GM12891 (cell line): ENCODE data around the gene HIPK1.

ENCODE experiments used
- DNase-seq: peaks from one replicate; pipeline ENCODE4 v3.0.0; 2011; ENCODE audit warnings: low spot score; ENCODE audit not compliant: insufficient read length
- FAIRE-seq: peaks from 2 replicates; lab custom pipeline; 2011; peaks lifted over from hg19 to GRCh38; lab: Jason Lieb, UNC
- PAX5 ChIP-seq: IDR thresholded peaks from 2 replicates; pipeline ENCODE4 v1.6.1; 2011; ENCODE audit warnings: low read length, moderate library complexity, mild to moderate bottlenecking; ENCODE audit not compliant: insufficient read depth, severe bottlenecking
- POLR2A ChIP-seq: IDR thresholded peaks from 2 replicates; pipeline ENCODE4 v1.6.1; 2011; ENCODE audit warnings: low read depth, low read length, control low read depth
- POLR2AphosphoS5 ChIP-seq: IDR thresholded peaks from 2 replicates; pipeline ENCODE4 v1.6.1; 2011; ENCODE audit warnings: low read depth, low read length, control low read depth
- POU2F2 ChIP-seq: IDR thresholded peaks from 2 replicates; pipeline ENCODE4 v1.6.1; 2011; ENCODE audit warnings: low read depth, mild to moderate bottlenecking, control low read depth, low read length, moderate library complexity
- SPI1 ChIP-seq: IDR thresholded peaks from 2 replicates; pipeline ENCODE4 v1.6.1; 2011; ENCODE audit warnings: low read depth, low read length, control low read depth
- TAF1 ChIP-seq: IDR thresholded peaks from 2 replicates; pipeline ENCODE4 v1.6.1; 2011; ENCODE audit warnings: low read depth, low read length, control low read depth

The HIPK1 gene

DNA sequence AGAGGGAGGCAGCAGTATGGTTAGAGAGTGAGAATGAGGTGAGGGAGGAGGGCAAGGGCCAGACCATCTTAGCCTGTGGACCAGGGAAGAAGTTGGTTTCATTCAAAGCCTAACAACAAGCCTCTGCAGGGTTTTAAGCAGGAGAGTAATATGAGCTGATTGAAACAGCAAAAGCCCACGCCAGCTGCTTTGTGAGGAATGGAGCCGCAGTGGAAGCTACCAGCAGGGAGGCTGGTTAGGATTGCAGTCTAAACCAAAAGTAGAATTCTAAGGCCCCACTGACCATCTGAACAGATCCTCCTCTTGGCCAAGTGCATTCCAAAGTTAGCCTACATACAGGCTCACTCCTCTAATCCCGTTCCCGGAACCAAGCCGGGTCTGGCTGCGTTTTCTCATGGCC, 94.9 kb downstream of the HIPK1 start:
- FAIRE-seq (no peak), DNase-seq (no peak)
- TF ChIP-seq TAF1, result no peak
- TF ChIP-seq POU2F2, result no peak
- no peak for TF ChIP-seq POLR2AphosphoS5
- no peak for TF ChIP-seq PAX5
- no peak for TF ChIP-seq POLR2A

DNA sequence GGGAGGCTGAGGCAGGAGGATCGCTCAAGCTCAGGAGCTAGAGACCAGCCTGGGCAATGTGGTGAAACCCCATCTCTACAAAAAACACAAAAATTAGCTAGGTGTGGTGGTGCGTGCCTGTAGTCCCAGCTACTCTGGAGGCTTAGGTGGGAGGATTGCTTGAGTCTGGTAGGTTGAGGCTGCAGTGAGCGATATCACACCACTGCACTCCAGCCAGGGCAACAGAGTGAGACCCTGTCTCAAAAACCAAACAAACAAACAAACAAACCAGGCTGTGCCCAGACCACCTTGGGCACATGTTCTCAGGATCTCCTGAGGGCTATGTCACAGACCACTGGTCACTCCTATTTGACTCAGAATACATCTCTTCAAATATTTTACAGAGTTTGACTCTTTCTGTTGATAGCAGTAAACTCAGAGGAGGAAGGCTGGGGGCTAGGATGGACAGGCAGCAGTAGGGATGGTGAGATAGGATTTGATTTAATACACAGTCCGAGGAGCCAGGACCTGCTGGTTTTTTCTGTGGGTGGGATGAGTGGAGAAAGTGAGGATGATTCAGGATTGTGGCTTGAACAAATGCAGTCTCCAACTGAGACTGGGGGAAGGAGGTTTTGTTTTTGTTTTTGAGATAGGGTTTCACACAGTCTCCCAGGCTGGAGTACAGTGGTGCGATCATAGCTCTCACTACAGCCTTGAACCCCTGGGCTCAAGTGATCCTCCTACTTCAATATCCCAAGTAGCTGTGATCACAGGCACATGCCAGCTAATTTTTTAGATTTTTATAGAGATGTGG, 96.7 kb downstream of the HIPK1 start:
- TF ChIP-seq TAF1, result no peak
- TF ChIP-seq SPI1, result no peak
- TF ChIP-seq POLR2AphosphoS5, result no peak
- TF ChIP-seq PAX5, result no peak
- TF ChIP-seq POLR2A, result no peak
- no peak for TF ChIP-seq POU2F2
- FAIRE-seq (no peak), DNase-seq (no peak)

DNA sequence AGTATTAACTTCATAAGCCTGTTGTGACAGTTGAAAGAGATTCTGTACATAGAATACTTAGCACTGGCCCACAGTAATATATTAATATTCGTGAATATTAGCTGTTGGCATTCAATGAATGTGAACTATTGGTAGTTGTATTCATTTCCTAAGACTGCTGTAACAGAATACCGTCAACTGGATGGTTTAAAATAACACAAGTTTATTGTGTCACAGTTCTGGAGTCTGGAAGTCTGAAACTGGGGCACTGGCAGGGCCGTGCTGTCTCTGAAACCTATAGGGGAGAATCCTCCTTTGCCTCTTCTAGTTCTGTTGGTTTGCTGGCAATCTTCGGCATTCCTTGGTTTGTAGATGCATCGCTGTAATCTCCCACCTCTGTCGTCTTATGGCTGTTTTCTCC, 97.7 kb downstream of the HIPK1 start:
- TF ChIP-seq POU2F2, result no peak
- TF ChIP-seq POLR2A, result no peak
- TF ChIP-seq SPI1, result no peak
- TF ChIP-seq POLR2AphosphoS5, result no peak
- no peak for TF ChIP-seq TAF1
- TF ChIP-seq PAX5, result no peak
- DNase-seq, result no peak
- FAIRE-seq, result no peak
